Measurements from ENCODE around the gene ELANE.
A peak's percentile ranks its signal among the peaks of the same experiment; 100 is the strongest.
"Not testable (repeated sequence)": the region's sequence is repeated elsewhere in the genome, so short reads cannot be mapped to it uniquely, and the experiment has no call there.

The ELANE gene

GRCh38 chr19:853014-853585 is 997 bp downstream of the ELANE start:
- peaks cover 54% of the 10 kb centered on the region for H3K27me3 ChIP-seq
- H3K9me3 ChIP-seq = no peaks in the 10 kb centered on the region
- TF ChIP-seq CTCF (IDR thresholded peaks at IDR 0.05) = no peak

GRCh38 chr19:853614-854220 is 1.6 kb downstream of the ELANE start:
- not testable (repeated sequence) for H3K27ac ChIP-seq; H3K9me3 ChIP-seq; H3K36me3 ChIP-seq; H3K4me3 ChIP-seq (ENCODE audit: low read depth in 1 of 2, low read length in 1 of 2)
- Histone ChIP-seq H3K4me1 (ENCODE audit: control insufficient read depth in 1 of 2, insufficient read depth in 1 of 2, low read depth in 1 of 2, low read length in 1 of 2) (peaks cover 36 to 49% of the 10 kb centered on the region in 2 experiments), H3K27me3 (peaks cover 48% of the 10 kb centered on the region)

More at GRCh38 chr19:853014-853585, 997 bp downstream of the ELANE start:
- peaks cover 41 to 46% of the 10 kb centered on the region in 2 experiments for H3K4me1 ChIP-seq (ENCODE audit: control insufficient read depth in 1 of 2, insufficient read depth in 1 of 2, low read depth in 1 of 2, low read length in 1 of 2)
- peak overlapping the region in 1 of 2 experiments; percentile 54 for H3K4me3 ChIP-seq (ENCODE audit: low read depth in 1 of 2, low read length in 1 of 2)
- H3K27ac ChIP-seq = no peak overlapping the region
- H3K36me3 ChIP-seq = no peaks in the 10 kb centered on the region

- no peaks in the 10 kb centered on the region for H3K9me3 ChIP-seq
- H3K4me1 ChIP-seq (ENCODE audit: control insufficient read depth in 1 of 2, insufficient read depth in 1 of 2, low read depth in 1 of 2, low read length in 1 of 2) = peaks cover 43 to 57% of the 10 kb centered on the region in 2 experiments
- H3K27ac ChIP-seq = no peak overlapping the region
- TF ChIP-seq CTCF (IDR thresholded peaks at IDR 0.05) = no peak
- no peaks in the 10 kb centered on the region for H3K36me3 ChIP-seq
- peaks cover 46% of the 10 kb centered on the region for H3K27me3 ChIP-seq
- no peak overlapping the region for H3K4me3 ChIP-seq (ENCODE audit: low read depth in 1 of 2, low read length in 1 of 2)
Observed at GRCh38 chr19:854549-854948, 2.4 kb downstream of the ELANE start.

GRCh38 chr19:855142-855541 is 3.0 kb downstream of the ELANE start:
- Histone ChIP-seq H3K4me3 (ENCODE audit: low read depth in 1 of 2, low read length in 1 of 2) (no peak overlapping the region), H3K27ac (no peak overlapping the region), H3K9me3 (no peaks in the 10 kb centered on the region), H3K27me3 (peaks cover 52% of the 10 kb centered on the region), H3K4me1 (ENCODE audit: control insufficient read depth in 1 of 2, insufficient read depth in 1 of 2, low read depth in 1 of 2, low read length in 1 of 2) (peaks cover 49 to 63% of the 10 kb centered on the region in 2 experiments), H3K36me3 (no peaks in the 10 kb centered on the region)
- TF ChIP-seq CTCF (IDR thresholded peaks at IDR 0.05) = no peak

DNA sequence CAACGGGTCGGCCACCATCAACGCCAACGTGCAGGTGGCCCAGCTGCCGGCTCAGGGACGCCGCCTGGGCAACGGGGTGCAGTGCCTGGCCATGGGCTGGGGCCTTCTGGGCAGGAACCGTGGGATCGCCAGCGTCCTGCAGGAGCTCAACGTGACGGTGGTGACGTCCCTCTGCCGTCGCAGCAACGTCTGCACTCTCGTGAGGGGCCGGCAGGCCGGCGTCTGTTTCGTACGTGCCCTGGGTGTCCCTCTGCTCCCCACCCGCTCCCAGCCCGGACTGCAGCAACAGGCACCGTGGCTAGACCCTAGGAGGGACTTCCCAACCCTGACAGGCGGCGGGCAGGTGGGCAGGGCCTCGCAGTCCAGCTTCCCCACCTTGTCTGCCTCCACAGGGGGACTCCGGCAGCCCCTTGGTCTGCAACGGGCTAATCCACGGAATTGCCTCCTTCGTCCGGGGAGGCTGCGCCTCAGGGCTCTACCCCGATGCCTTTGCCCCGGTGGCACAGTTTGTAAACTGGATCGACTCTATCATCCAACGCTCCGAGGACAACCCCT is 3.5 kb downstream of the ELANE start:
- TF ChIP-seq CTCF (IDR thresholded peaks at IDR 0.05) = no peak
- Histone ChIP-seq H3K4me3 (ENCODE audit: low read depth in 1 of 2, low read length in 1 of 2) (no peak overlapping the region), H3K27me3 (peaks cover 52% of the 10 kb centered on the region), H3K27ac (no peak overlapping the region), H3K9me3 (no peaks in the 10 kb centered on the region), H3K4me1 (ENCODE audit: control insufficient read depth in 1 of 2, insufficient read depth in 1 of 2, low read depth in 1 of 2, low read length in 1 of 2) (peaks cover 51 to 60% of the 10 kb centered on the region in 2 experiments), H3K36me3 (no peaks in the 10 kb centered on the region)

- Histone ChIP-seq H3K27me3 (peaks cover 48% of the 10 kb centered on the region), H3K9me3 (no peaks in the 10 kb centered on the region), H3K36me3 (no peaks in the 10 kb centered on the region), H3K4me1 (ENCODE audit: control insufficient read depth in 1 of 2, insufficient read depth in 1 of 2, low read depth in 1 of 2, low read length in 1 of 2) (peaks cover 51 to 52% of the 10 kb centered on the region in 2 experiments), H3K4me3 (ENCODE audit: low read depth in 1 of 2, low read length in 1 of 2) (no peak overlapping the region), H3K27ac (peak overlapping the region; percentile 87)
- no peak for TF ChIP-seq CTCF (IDR thresholded peaks at IDR 0.05)
Observed at GRCh38 chr19:858284-858683, 6.2 kb downstream of the ELANE start.
